GM20431 (cell line): Measurements from ENCODE around the gene METTL24.
"Not testable (repeated sequence)": the region's sequence is repeated elsewhere in the genome, so short reads cannot be mapped to it uniquely, and the experiment has no call there.

Experiments
- in situ Hi-C: fragments of 300-500 bp; cut with MseI, MboI; formaldehyde crosslinking; loops from one replicate; pipeline ENCODE4 v1.15.0; 2020; ENCODE audit warnings: low sequenced_read_pairs; ENCODE audit not compliant: unreplicated experiment

Gene METTL24

DNA sequence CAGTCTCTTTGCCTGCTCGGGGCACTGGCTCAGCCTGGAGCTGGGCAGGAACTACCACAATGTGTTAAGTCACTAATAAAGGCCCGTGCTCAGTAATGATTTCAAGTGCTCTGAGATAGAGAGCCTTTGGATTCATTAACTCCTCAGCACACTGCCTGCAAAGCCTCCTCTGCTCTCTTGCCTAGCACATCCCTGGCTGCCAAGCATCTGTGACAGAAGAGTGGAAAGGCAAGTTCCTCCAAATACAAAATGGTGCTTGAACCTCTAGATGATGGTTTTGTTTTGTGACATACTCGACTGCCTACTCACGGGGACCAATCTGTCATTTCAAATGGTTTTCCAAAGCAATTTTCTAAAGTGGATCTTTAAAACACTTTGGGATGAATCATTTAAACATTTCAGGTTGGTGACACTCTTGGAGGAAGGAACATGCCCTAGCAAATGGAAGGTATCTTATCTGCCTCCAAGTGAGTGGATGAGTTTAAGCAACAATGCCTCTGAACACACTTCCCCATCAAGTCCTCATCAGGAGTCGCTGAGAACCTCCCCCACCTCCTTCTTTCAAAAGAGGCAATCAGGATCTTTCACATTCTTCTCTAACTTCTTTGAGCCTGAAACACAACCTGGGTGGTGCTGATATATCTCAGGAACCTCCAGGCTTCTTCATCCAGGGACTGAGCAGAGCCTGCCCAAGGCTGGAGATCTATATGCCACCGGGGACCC lies 35.8 kb downstream of the METTL24 start:
- in situ Hi-C loops = no loop called here

DNA sequence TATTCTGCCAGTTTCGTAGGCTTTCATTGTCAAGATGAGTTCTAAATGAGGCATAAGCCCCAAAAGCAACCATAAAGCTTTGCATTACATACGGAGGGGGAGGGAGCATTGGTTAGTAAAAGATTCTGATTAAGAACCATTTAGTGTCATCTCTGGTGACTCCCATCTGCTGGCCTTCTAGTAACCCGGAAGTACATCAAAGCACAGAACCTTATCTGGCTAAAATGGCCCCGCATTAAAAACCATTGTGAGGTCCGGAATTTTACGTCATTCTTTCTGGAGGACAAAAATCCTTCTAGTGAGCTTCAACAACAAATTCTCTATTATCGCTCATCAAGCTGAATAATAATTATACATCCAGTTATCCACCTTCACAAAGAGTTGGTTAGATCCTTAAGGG lies 37.8 kb downstream of the METTL24 start:
- in situ Hi-C loops = no loop called here

GRCh38 chr6:110319843-110320242 lies 38.3 kb downstream of the METTL24 start:
- in situ Hi-C loops = no loop called here

DNA sequence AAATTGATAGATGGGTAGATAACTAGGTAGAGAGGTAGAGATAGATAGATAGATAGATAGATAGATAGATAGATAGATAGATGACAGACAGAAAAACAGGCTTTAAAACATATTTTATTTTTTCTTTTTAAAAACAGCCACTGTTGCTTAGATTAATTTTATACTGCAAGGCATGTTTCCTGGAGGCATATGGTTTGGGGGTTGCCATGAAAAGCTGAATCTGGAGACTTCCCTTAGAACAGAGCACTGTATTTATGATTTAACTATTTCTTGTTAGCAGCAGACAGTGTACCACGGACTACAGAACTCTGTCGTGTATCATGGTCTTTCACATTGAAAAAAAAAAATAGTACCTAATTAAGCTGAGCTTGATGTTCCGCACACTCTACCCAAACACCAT lies 38.8 kb downstream of the METTL24 start:
- in situ Hi-C loops = no loop called here

DNA sequence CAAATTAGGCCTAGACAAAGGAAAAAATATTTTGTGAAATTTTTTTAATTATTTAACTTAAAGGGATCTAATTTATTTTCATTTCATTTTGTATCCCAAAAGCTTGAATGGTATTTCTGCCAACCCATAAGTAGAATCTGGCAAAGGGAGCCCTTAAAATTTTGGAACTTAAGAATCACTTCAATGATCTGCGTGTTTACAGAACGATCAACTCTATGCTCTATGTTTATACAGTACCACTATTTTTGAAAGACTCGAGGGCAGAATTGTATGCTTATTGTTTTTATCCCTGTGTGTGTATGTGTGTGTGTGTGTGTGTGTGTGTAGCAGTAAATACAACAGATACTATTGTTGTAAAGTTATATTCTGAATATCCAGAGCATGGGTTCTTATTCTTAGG lies 39.2 kb downstream of the METTL24 start:
- in situ Hi-C loops = no loop called here

GRCh38 chr6:110317646-110318045 lies 40.5 kb downstream of the METTL24 start:
- in situ Hi-C loops = no loop called here

DNA sequence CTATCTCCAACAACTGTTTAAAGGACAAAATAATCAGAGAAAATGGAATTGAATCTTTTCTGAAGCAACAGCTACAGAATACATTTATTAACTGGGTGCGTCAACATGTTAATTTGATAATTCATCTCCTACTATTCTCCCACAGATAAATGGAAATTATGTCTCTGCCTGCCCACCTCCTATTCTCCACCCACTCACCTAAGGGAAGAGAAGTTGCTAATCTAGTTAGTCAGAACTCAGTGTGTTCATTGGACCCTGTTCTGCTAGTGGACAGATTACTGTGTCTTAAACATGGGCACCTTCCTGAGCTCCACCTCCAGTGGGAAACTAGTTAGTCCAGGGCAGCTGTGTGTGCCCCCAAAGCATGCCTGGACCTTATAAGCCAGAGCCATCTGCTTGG lies 41.0 kb downstream of the METTL24 start:
- in situ Hi-C loops = no loop called here

DNA sequence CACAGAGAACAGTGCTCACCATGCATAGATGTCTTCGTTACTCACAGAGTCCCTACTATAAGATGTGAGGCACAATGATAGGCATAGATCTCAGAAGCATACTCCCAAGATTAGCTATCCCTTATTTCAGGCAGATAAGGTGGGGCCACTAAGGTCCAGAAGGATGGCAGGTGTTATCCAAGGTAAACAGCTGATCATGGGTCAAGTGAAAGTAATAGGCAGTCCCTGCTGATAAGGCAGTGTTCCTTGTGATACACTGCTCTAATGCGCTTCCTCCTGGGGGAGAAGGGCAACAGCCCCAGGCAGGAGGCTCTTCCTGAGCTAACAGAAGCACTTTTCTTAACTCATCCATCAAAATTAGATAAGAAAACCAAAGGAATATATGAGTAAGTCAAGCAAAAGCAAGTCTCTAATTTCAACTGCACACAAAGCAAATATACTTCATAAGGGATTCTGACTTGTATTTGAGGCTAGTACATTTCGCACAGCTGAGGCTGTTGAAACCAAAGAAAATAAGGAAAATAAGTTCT lies 42.2 kb downstream of the METTL24 start:
- in situ Hi-C loops = no loop called here

GRCh38 chr6:110315207-110315868 lies 42.8 kb downstream of the METTL24 start:
- in situ Hi-C loops = no loop called here

DNA sequence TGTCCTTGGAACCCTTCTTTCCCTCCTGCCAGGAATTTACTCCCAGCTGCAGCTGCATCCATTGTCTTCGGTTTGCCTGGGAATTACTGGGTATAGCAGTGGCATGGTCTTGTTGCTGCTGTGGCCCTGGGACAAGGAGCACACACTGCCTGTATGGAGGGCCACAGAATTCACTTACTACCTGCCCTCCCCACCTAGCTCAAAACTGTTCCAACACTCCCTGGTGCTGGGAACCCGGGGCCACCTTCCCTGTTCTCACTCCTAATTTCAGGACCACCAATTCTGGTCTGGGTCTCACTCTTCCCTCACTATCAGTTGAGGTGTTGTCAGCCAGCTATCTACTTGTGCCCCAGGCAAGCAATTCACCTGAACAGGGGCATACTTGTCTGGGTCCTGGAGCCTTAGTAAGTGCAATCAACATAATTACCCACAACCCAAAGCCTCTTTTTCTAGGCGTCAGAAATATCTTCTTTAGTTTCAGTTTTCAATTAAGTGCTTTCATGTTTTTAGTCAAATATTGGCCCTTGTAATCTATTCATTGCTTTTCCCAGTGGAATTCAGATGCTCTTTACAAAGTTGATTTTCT lies 47.2 kb downstream of the METTL24 start:
- in situ Hi-C loops = no loop called here

- in situ Hi-C loops = not testable (repeated sequence)
Observed at GRCh38 chr6:110309432-110309831, 48.7 kb downstream of the METTL24 start.

GRCh38 chr6:110307368-110307767 lies 50.8 kb downstream of the METTL24 start:
- in situ Hi-C loops = no loop called here

GRCh38 chr6:110305832-110306231 lies 52.3 kb downstream of the METTL24 start:
- in situ Hi-C loops = not testable (repeated sequence)

DNA sequence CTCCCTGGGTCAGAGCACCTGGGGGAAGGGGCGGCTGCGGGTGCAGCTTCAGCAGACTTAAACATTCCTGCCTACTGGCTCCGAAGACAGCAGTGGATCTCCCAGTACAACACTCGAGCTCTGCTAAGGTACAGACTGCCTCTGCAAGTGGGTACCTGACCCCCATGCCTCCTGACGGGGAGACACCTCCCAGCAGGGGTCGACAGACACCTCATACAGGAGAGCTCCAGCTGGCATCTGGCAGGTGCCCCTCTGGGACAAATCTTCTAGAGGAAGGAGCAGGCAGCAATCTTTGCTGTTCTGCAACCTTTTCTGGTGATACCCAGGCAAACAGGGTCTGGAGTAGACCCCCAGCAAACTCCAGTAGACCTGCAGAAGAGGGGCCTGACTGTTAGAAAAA lies 54.5 kb downstream of the METTL24 start:
- in situ Hi-C loops = not testable (repeated sequence)

DNA sequence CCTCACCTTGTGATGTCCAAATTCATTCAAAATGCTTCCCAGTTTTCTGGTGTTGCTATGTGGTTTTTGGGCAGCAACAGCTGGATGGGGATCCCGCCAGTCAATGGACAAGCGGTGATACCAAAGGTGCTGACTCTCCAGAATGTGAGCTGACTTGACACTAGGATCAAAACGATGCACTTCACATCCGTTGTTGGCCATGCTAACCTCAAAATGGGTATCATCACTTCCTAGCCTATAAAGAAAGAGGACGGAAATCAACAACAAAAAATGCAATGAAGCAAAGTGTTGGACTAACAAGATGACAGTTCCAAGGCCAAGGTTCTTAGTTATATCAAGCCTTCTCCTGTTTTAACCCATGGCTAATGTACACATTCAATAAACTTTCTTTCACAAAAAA lies 59.2 kb downstream of the METTL24 start:
- in situ Hi-C loops = no loop called here

DNA sequence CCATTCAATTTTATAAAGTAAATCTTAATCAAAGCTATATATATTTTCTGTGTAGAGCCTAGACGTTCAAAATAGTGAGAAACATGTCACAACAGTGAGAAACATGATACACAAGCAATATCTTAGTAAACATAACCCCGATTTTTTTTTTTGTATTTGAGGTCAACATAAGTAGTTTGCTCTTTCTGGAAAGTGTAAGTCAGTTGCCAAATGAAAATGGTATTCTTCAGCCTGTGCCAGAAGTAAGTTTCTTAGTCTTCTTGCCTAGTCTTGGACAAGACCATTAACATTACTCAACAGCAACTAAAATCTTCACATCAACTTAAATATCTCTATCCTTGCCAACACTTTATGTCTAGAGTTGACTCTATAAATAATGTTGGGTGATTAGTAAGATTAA lies 59.7 kb downstream of the METTL24 start:
- in situ Hi-C loops = no loop called here

GRCh38 chr6:110296241-110297025 lies 61.7 kb downstream of the METTL24 start:
- in situ Hi-C loops = no loop called here

- in situ Hi-C loops = no loop called here
Observed at GRCh38 chr6:110295451-110296165, 62.5 kb downstream of the METTL24 start.

DNA sequence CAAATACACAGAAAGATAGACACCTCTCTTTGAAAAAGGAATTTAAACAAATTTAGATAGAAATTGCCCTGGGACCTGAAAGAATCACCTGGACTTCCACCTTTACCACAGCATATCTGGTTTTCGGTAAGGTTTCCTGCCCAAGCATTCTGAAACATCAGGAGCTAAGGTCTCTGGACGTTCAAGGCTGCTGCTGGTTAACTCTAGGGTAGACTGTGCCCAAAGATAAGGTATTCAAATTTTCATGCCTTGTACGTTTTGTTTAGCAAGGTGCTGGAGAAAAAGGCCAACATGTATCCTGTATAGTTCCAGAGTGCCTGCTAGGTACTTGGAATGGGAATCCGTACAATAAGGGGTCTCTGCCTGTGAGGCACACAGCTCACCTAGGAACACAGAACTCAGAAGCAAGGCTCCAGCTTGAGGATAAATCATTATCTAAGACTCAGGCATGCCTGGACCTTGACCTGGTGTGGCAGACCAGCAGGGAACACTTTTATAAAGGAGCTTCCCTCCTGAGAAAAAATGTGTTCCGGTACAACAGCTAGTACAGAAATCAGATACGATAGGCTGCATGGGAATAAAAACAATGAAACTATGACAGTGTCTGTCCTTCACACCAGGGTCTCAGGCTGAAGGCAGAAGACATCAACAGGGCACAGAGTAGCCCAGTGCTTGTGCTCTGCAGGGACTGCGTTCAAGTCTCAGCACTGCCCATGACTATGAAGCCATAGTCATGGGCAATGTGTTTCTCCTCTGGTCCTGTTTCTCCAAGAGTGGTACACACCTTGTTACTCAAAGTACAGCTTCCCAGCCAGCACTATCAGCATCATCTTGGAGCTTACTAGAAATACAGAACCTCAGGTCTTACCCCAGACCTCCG lies 70.4 kb downstream of the METTL24 start:
- in situ Hi-C loops = no loop called here
